NCI-H82 treated with DMSO at 0.1 percent for 48 hours (cell line): ENCODE measurements around the gene SMIM27.
"Not testable (repeated sequence)": the region's sequence is repeated elsewhere in the genome, so short reads cannot be mapped to it uniquely, and the experiment has no call there.

Source experiments
- DNase-seq: peaks from one replicate; lab custom pipeline; 2025; ENCODE audit not compliant: unreplicated experiment; lab: John Stamatoyannopoulos, UW

SMIM27 gene

GRCh38 chr9:32596096-32596865 is 44.2 kb downstream of the SMIM27 start:
- no peak for DNase-seq

GRCh38 chr9:32596936-32597335 is 44.8 kb downstream of the SMIM27 start:
- no peak for DNase-seq

GRCh38 chr9:32599021-32599420 is 46.9 kb downstream of the SMIM27 start:
- DNase-seq, result not testable (repeated sequence)
